GM18508 (cell line): ENCODE results near the gene SUSD3.
"Not testable (repeated sequence)": the region's sequence is repeated elsewhere in the genome, so short reads cannot be mapped to it uniquely, and the experiment has no call there.

Source experiments
- ATAC-seq: cut with Tn5 transposase; IDR thresholded peaks from one replicate; pipeline ENCODE4 v1.9.1; 2021; ENCODE audit warnings: moderate number of reproducible peaks; ENCODE audit not compliant: insufficient read depth, unreplicated experiment

The SUSD3 gene

GRCh38 chr9:93091056-93091452 lies 32.6 kb downstream of the SUSD3 start:
- ATAC-seq: no peak

- ATAC-seq: no peak
Measured at GRCh38 chr9:93091453-93092081, 33.1 kb downstream of the SUSD3 start.

GRCh38 chr9:93092251-93092991 lies 33.9 kb downstream of the SUSD3 start:
- no peak for ATAC-seq

GRCh38 chr9:93093127-93093876 lies 34.8 kb downstream of the SUSD3 start:
- no peak for ATAC-seq

GRCh38 chr9:93093877-93094657 lies 35.6 kb downstream of the SUSD3 start:
- no peak for ATAC-seq

- no peak for ATAC-seq
Measured at GRCh38 chr9:93094658-93095204, 36.2 kb downstream of the SUSD3 start.

- ATAC-seq: no peak
Measured at GRCh38 chr9:93095205-93096130, 37.0 kb downstream of the SUSD3 start.

GRCh38 chr9:93096131-93096802 lies 37.8 kb downstream of the SUSD3 start, which contains the start of gene CARD19:
TSS of gene CARD19 (plus strand) at chr9:93096217. CDS start at chr9:93096346, 129 bp downstream.
- no peak for ATAC-seq

GRCh38 chr9:93096811-93097382 lies 38.4 kb downstream of the SUSD3 start:
- ATAC-seq: no peak

- no peak for ATAC-seq
Measured at GRCh38 chr9:93097511-93098201, 39.2 kb downstream of the SUSD3 start.

GRCh38 chr9:93098236-93098946 lies 39.9 kb downstream of the SUSD3 start:
- no peak for ATAC-seq

- no peak for ATAC-seq
Measured at GRCh38 chr9:93099551-93100275, 41.2 kb downstream of the SUSD3 start.

- ATAC-seq: no peak
Measured at GRCh38 chr9:93100276-93100636, 41.8 kb downstream of the SUSD3 start.

GRCh38 chr9:93101086-93101485 lies 42.6 kb downstream of the SUSD3 start:
- ATAC-seq: not testable (repeated sequence)

GRCh38 chr9:93105620-93106019 lies 47.1 kb downstream of the SUSD3 start:
- ATAC-seq: no peak

GRCh38 chr9:93107151-93107824 lies 48.8 kb downstream of the SUSD3 start:
- no peak for ATAC-seq
